Endothelial cell of umbilical vein (primary cell): ENCODE measurements around the gene FERMT2. TPM values are rescaled to one million over a fixed set of nuclear protein-coding genes. Genes with fewer than 3 reads are reported as not detected.

ENCODE experiments used
- BruUV-seq: library from RNA; stranded (reverse); fragments of 400-500 nt; replicated peaks from 2 replicates; lab custom pipeline; 2021; lab: Mats Ljungman, UMichigan
- CTCF ChIA-PET: fragments of 300-600, 350-600 bp; sonication (Branson Sonifier 250); formaldehyde crosslinking; loops from one replicate; lab custom pipeline; 2021; ENCODE audit warnings: antibody characterized with exemption, inconsistent platforms; lab: Charles Lee
- POLR2A ChIA-PET: fragments of 300-600, 350-600 bp; sonication (Branson Sonifier 250); formaldehyde crosslinking; loops from one replicate; lab custom pipeline; 2021; ENCODE audit warnings: antibody characterized with exemption, inconsistent platforms; lab: Charles Lee
- DNase-seq: peaks from one replicate; pipeline ENCODE4 v3.0.0-alpha.2; 2011; ENCODE audit warnings: low read depth, low spot score
- FAIRE-seq: peaks from 2 replicates; lab custom pipeline; 2011; peaks lifted over from hg19 to GRCh38; lab: Jason Lieb, UNC
- H2AFZ ChIP-seq: 2 replicates; pipeline ENCODE4 v1.6.0; 2012; ENCODE audit warnings: low read depth, low read length, control low read depth, inconsistent platforms
- H3K27ac ChIP-seq: 2 replicates; pipeline ENCODE4 v1.5.1; 2011; ENCODE audit warnings: low read depth, mild to moderate bottlenecking, control low read depth, low read length, moderate library complexity; ENCODE audit not compliant: insufficient read depth
- H3K27me3 ChIP-seq, 2 experiments: 2 replicates each; pipeline versions ENCODE4 v1.6.0 to v1.6.1; 2011; ENCODE audit warnings: low read length in 2 of 2, mixed read lengths in 1 of 2; ENCODE audit not compliant: control insufficient read depth in 2 of 2, insufficient read depth in 2 of 2
- H3K36me3 ChIP-seq, 2 experiments: 2 replicates in 1 of 2; 3 replicates in 1 of 2; pipeline ENCODE4 v1.5.1; 2011; ENCODE audit warnings: low read length in 2 of 2, mild to moderate bottlenecking in 1 of 2, moderate library complexity in 1 of 2; ENCODE audit not compliant: control insufficient read depth in 2 of 2, insufficient read depth in 2 of 2; ENCODE audit errors: extremely low read depth in 1 of 2
- H3K4me1 ChIP-seq: 3 replicates; pipeline ENCODE4 v1.5.1; 2011; ENCODE audit warnings: mild to moderate bottlenecking, low read length; ENCODE audit not compliant: control insufficient read depth, insufficient read depth; ENCODE audit errors: extremely low read depth
- H3K4me2 ChIP-seq: 2 replicates; pipeline ENCODE4 v1.6.1; 2011; ENCODE audit warnings: low read length, control low read depth, mixed read lengths; ENCODE audit not compliant: insufficient read depth
- H3K4me3 ChIP-seq, 3 experiments: fragments of 200-600 bp in 1 of 3; sonication (generic), shearing (Covaris generic) in 1 of 3; replicated peaks in 1 of 3; 2 replicates each; pipeline ENCODE4 v1.5.1; 2011 to 2016; ENCODE audit warnings: control low read depth in 3 of 3, low read length in 3 of 3, mild to moderate bottlenecking in 2 of 3, inconsistent platforms in 1 of 3, low read depth in 1 of 3, moderate library complexity in 1 of 3; ENCODE audit not compliant: insufficient read depth in 1 of 3
- H3K79me2 ChIP-seq: 2 replicates; pipeline ENCODE4 v1.6.0; 2012; ENCODE audit warnings: low read length, inconsistent platforms; ENCODE audit not compliant: control insufficient read depth, insufficient read depth
- H3K9ac ChIP-seq: replicated peaks from 2 replicates; pipeline ENCODE3; 2011; ENCODE audit warnings: low read length, control low read depth; ENCODE audit not compliant: insufficient read depth; ENCODE audit errors: extremely low read depth
- H3K9me1 ChIP-seq: replicated peaks from 3 replicates; pipeline ENCODE4 v1.6.0; 2011; ENCODE audit warnings: mild to moderate bottlenecking, low read length; ENCODE audit not compliant: control insufficient read depth, insufficient read depth; ENCODE audit errors: extremely low read depth
- H3K9me3 ChIP-seq: replicated peaks from 2 replicates; pipeline ENCODE4 v1.5.1; 2012; ENCODE audit warnings: low read length, inconsistent platforms; ENCODE audit not compliant: control insufficient read depth, insufficient read depth
- H4K20me1 ChIP-seq: replicated peaks from 2 replicates; pipeline ENCODE3; 2011; ENCODE audit warnings: mild to moderate bottlenecking, low read length; ENCODE audit not compliant: control insufficient read depth, insufficient read depth; ENCODE audit errors: extremely low read depth
- CTCF ChIP-seq, 2 donors: IDR thresholded peaks; 1 replicate in 1 of 2; 2 replicates in 1 of 2; pipeline ENCODE4 v1.5.1; 2011; ENCODE audit warnings: low read length in 2 of 2, mild to moderate bottlenecking in 2 of 2, moderate library complexity in 2 of 2, control low read depth in 1 of 2, inconsistent platforms in 1 of 2, low read depth in 1 of 2; ENCODE audit not compliant: insufficient read depth in 1 of 2; ENCODE audit errors: extremely low read depth in 1 of 2
- EZH2 ChIP-seq: IDR thresholded peaks from 2 replicates; pipeline ENCODE4 v1.6.1; 2012; ENCODE audit warnings: borderline replicate concordance, low read depth, mild to moderate bottlenecking, moderate library complexity, low read length, inconsistent platforms; ENCODE audit not compliant: severe bottlenecking
- FOS ChIP-seq: IDR thresholded peaks from 2 replicates; pipeline ENCODE4 v1.6.1; 2011; ENCODE audit warnings: mild to moderate bottlenecking, low read length, moderate library complexity, borderline replicate concordance; ENCODE audit not compliant: insufficient read depth
- GATA2 ChIP-seq: IDR thresholded peaks from 2 replicates; pipeline ENCODE4 v1.7.0; 2011; ENCODE audit warnings: low read depth, mild to moderate bottlenecking, moderate library complexity, mixed read lengths, low read length; ENCODE audit not compliant: insufficient read length, insufficient read depth
- JUN ChIP-seq: IDR thresholded peaks from 2 replicates; pipeline ENCODE4 v1.6.1; 2011; ENCODE audit warnings: borderline replicate concordance, low read depth; ENCODE audit not compliant: insufficient read length, insufficient read depth
- MAX ChIP-seq: IDR thresholded peaks from 2 replicates; pipeline ENCODE4 v1.6.1; 2011; ENCODE audit not compliant: insufficient read depth, insufficient read length
- MYC ChIP-seq: IDR thresholded peaks from one replicate; pipeline ENCODE4 v1.6.1; 2011; ENCODE audit warnings: mild to moderate bottlenecking, low read depth, low read length
- POLR2A ChIP-seq: IDR thresholded peaks from 2 replicates; pipeline ENCODE4 v1.6.1; 2012; ENCODE audit warnings: low read depth, mild to moderate bottlenecking, control low read depth, low read length
- POLR2AphosphoS5 ChIP-seq: IDR thresholded peaks from 2 replicates; pipeline ENCODE4 v1.6.1; 2012; ENCODE audit warnings: low read depth, mild to moderate bottlenecking, control low read depth, low read length, moderate library complexity; ENCODE audit not compliant: insufficient read depth
- dilution Hi-C: fragments of 300-500 bp; cut with MboI; formaldehyde crosslinking; loops from one replicate; pipeline ENCODE4 v1.15.0; 2019; ENCODE audit warnings: low sequenced_read_pairs; ENCODE audit not compliant: extremely low pct_ligation_motif_present
- intact Hi-C: fragments of 100-400 bp; cut with micrococcal nuclease; formaldehyde crosslinking; loops from one replicate; pipeline ENCODE4 v1.10.0; 2022
- polyA plus RNA-seq, 4 experiments: library from polyadenylated mRNA; depleted of rRNA in 3 of 4; stranded (reverse) in 3 of 4; unstranded in 1 of 4; fragments of >200 nt; gene quantifications; 2 replicates each; pipeline versions ENCODE4 v1.2.1 to v1.2.3, GENCODE V29; 2011 to 2012; ENCODE audit warnings: missing spikeins in 1 of 4
- total RNA-seq: library from RNA; stranded (reverse); gene quantifications from 2 replicates; pipeline ENCODE4 v1.2.3, GENCODE V29; 2021

FERMT2 gene
- total and polyA plus RNA-seq, 2 donors (not counting 3 experiments of a cell fraction or from before 2014, with no cell fraction given), result 58.7 to 108 TPM

GRCh38 chr14:52862632-52863333 is 88.1 kb downstream of the FERMT2 start:
- ChIA-PET POLR2A (no interaction called here), CTCF (interaction anchor here (1.3 to 1.5 kb wide), 2 partner anchors 9 to 99 kb away, joined by 3 read pairs; no protein-coding TSS in a partner anchor)
- DNase-seq (peak; percentile 44), FAIRE-seq (no peak)
- dilution Hi-C loops (no loop called here), intact Hi-C loops (no loop called here)
- Histone ChIP-seq H3K4me2 (no peak overlapping the region), H3K27ac (no peak overlapping the region), H3K4me1 (peaks cover 2% of the 10 kb centered on the region), H3K4me3 (no peak overlapping the region), H3K79me2 (no peaks in the 10 kb centered on the region), H3K27me3 (no peaks in the 10 kb centered on the region), H3K9me3 (no peaks in the 10 kb centered on the region), H3K9ac (no peak overlapping the region), H2AFZ (no peak overlapping the region), H3K9me1 (no peaks in the 10 kb centered on the region), H3K36me3 (peaks cover 6 to 26% of the 10 kb centered on the region in 2 experiments), H4K20me1 (no peaks in the 10 kb centered on the region)
- TF ChIP-seq MAX, result no peak
- TF ChIP-seq EZH2, result no peak
- TF ChIP-seq FOS, result no peak
- no peak for TF ChIP-seq JUN
- no peak for TF ChIP-seq POLR2A
- TF ChIP-seq MYC, result no peak
- TF ChIP-seq POLR2AphosphoS5, result no peak
- no peak for TF ChIP-seq GATA2
- no peak for TF ChIP-seq CTCF (IDR thresholded peaks at IDR 0.05; ENCODE audit: extremely low read depth in 1 of 2, insufficient read depth in 1 of 2, low read depth in 1 of 2, low read length in 2 of 2)
- no TSS peak for BruUV-seq
